ENCODE data around the gene C2orf72.

C2orf72 gene

GRCh38 chr2:231058761-231059550 lies 21.6 kb downstream of the C2orf72 start:
- TF ChIP-seq TAF1 (IDR thresholded peaks at IDR 0.05; ENCODE audit: low read depth), result no peak
- no peak for TF ChIP-seq RAD21 (IDR thresholded peaks at IDR 0.05; ENCODE audit: low read depth)
- TF ChIP-seq EGR1 (IDR thresholded peaks at IDR 0.05), result no peak
- TF ChIP-seq ZBTB7A (IDR thresholded peaks at IDR 0.05; ENCODE audit: low read depth), result no peak
- no peak for TF ChIP-seq EP300 (IDR thresholded peaks at IDR 0.05; ENCODE audit: borderline replicate concordance)

- TF ChIP-seq ZBTB7A (IDR thresholded peaks at IDR 0.05; ENCODE audit: low read depth) (no peak), TEAD4 (IDR thresholded peaks at IDR 0.05) (no peak), NFIC (IDR thresholded peaks at IDR 0.05) (no peak), YY1 (IDR thresholded peaks at IDR 0.05; ENCODE audit: low read depth) (no peak), CREB1 (IDR thresholded peaks at IDR 0.05; ENCODE audit: low read depth) (no peak), MAX (IDR thresholded peaks at IDR 0.05) (no peak), EP300 (IDR thresholded peaks at IDR 0.05; ENCODE audit: borderline replicate concordance) (no peak), USF1 (IDR thresholded peaks at IDR 0.05) (no peak), CEBPB (IDR thresholded peaks at IDR 0.05) (no peak), EGR1 (IDR thresholded peaks at IDR 0.05) (no peak), TAF1 (IDR thresholded peaks at IDR 0.05; ENCODE audit: low read depth) (no peak), RAD21 (IDR thresholded peaks at IDR 0.05; ENCODE audit: low read depth) (no peak), FOXM1 (IDR thresholded peaks at IDR 0.05; ENCODE audit: borderline replicate concordance, low read depth) (no peak)
These were observed 22.4 kb downstream of the C2orf72 start for GRCh38 chr2:231059756-231060155.

- TF ChIP-seq YY1 (IDR thresholded peaks at IDR 0.05; ENCODE audit: low read depth) (no peak), EP300 (IDR thresholded peaks at IDR 0.05; ENCODE audit: borderline replicate concordance) (no peak), ZBTB7A (IDR thresholded peaks at IDR 0.05; ENCODE audit: low read depth) (no peak), TEAD4 (IDR thresholded peaks at IDR 0.05) (no peak), CREB1 (IDR thresholded peaks at IDR 0.05; ENCODE audit: low read depth) (no peak), TAF1 (IDR thresholded peaks at IDR 0.05; ENCODE audit: low read depth) (no peak), MAX (IDR thresholded peaks at IDR 0.05) (no peak), USF1 (IDR thresholded peaks at IDR 0.05) (no peak), NFIC (IDR thresholded peaks at IDR 0.05) (no peak), TCF12 (IDR thresholded peaks at IDR 0.05; ENCODE audit: low read depth) (no peak), FOXM1 (IDR thresholded peaks at IDR 0.05; ENCODE audit: borderline replicate concordance, low read depth) (no peak), CEBPB (IDR thresholded peaks at IDR 0.05) (no peak), RAD21 (IDR thresholded peaks at IDR 0.05; ENCODE audit: low read depth) (no peak), EGR1 (IDR thresholded peaks at IDR 0.05) (no peak), REST (IDR thresholded peaks at IDR 0.05; ENCODE audit: low read depth) (no peak)
These were observed 25.5 kb downstream of the C2orf72 start for GRCh38 chr2:231062776-231063175.

GRCh38 chr2:231063347-231063746 lies 26.0 kb downstream of the C2orf72 start:
- no peak for TF ChIP-seq RAD21 (IDR thresholded peaks at IDR 0.05; ENCODE audit: low read depth)
- TF ChIP-seq ZBTB7A (IDR thresholded peaks at IDR 0.05; ENCODE audit: low read depth), result no peak
- no peak for TF ChIP-seq EP300 (IDR thresholded peaks at IDR 0.05; ENCODE audit: borderline replicate concordance)
- TF ChIP-seq TEAD4 (IDR thresholded peaks at IDR 0.05), result no peak
- TF ChIP-seq USF1 (IDR thresholded peaks at IDR 0.05), result no peak

- TF ChIP-seq TAF1 (IDR thresholded peaks at IDR 0.05; ENCODE audit: low read depth) (no peak), NFIC (IDR thresholded peaks at IDR 0.05) (no peak), ZBTB7A (IDR thresholded peaks at IDR 0.05; ENCODE audit: low read depth) (no peak), FOXM1 (IDR thresholded peaks at IDR 0.05; ENCODE audit: borderline replicate concordance, low read depth) (no peak), TEAD4 (IDR thresholded peaks at IDR 0.05) (no peak), USF1 (IDR thresholded peaks at IDR 0.05) (no peak), EP300 (IDR thresholded peaks at IDR 0.05; ENCODE audit: borderline replicate concordance) (no peak), CREB1 (IDR thresholded peaks at IDR 0.05; ENCODE audit: low read depth) (no peak), YY1 (IDR thresholded peaks at IDR 0.05; ENCODE audit: low read depth) (no peak)
These were observed 28.6 kb downstream of the C2orf72 start for GRCh38 chr2:231065966-231066365.

GRCh38 chr2:231068525-231069222 lies 31.4 kb downstream of the C2orf72 start:
- no peak for TF ChIP-seq CEBPB (IDR thresholded peaks at IDR 0.05)
- TF ChIP-seq ZBTB7A (IDR thresholded peaks at IDR 0.05; ENCODE audit: low read depth), result no peak
- no peak for TF ChIP-seq MAX (IDR thresholded peaks at IDR 0.05)
- no peak for TF ChIP-seq RAD21 (IDR thresholded peaks at IDR 0.05; ENCODE audit: low read depth)
- no peak for TF ChIP-seq TAF1 (IDR thresholded peaks at IDR 0.05; ENCODE audit: low read depth)
- no peak for TF ChIP-seq USF1 (IDR thresholded peaks at IDR 0.05)
- TF ChIP-seq FOXM1 (IDR thresholded peaks at IDR 0.05; ENCODE audit: borderline replicate concordance, low read depth), result no peak
- no peak for TF ChIP-seq REST (IDR thresholded peaks at IDR 0.05; ENCODE audit: low read depth)
- no peak for TF ChIP-seq YY1 (IDR thresholded peaks at IDR 0.05; ENCODE audit: low read depth)
- TF ChIP-seq NFIC (IDR thresholded peaks at IDR 0.05), result no peak
- no peak for TF ChIP-seq EGR1 (IDR thresholded peaks at IDR 0.05)
